Measurements from ENCODE around the gene MAX.

- TF ChIP-seq CTCF (IDR thresholded peaks at IDR 0.05), result no peak
- no peak for TF ChIP-seq EZH2 (IDR thresholded peaks at IDR 0.05; ENCODE audit: borderline replicate concordance, insufficient read depth, low read depth, low read length, poor library complexity, severe bottlenecking)
Measured at GRCh38 chr14:65106736-65107135, 4.4 kb upstream of the MAX start.
